DOHH2 (cell line): ENCODE measurements around the gene METRN.

Experiments used
- CTCF ChIP-seq: fragments of 200-600 bp; sonication (generic); IDR thresholded peaks from one replicate; pipeline ENCODE4 v1.5.1; 2014; ENCODE audit warnings: antibody characterized with exemption, mild to moderate bottlenecking, low read depth, low read length; ENCODE audit not compliant: poor library complexity, severe bottlenecking
- EZH2phosphoT487 ChIP-seq: fragments of 200-600 bp; sonication (generic); IDR thresholded peaks from 2 replicates; pipeline ENCODE4 v1.6.1; 2017; ENCODE audit warnings: borderline replicate concordance, mild to moderate bottlenecking, antibody characterized with exemption, low read length, moderate library complexity, mixed read lengths

GRCh38 chr16:746637-747036, 31.7 kb downstream of the METRN start:
- TF ChIP-seq CTCF (no peak), EZH2phosphoT487 (no peak)
